Smooth muscle cell of bladder (primary cell): ENCODE measurements around the gene RPL19. TPM values are rescaled to one million over a fixed set of nuclear protein-coding genes. Genes with fewer than 3 reads are reported as not detected.

Experiments
- total RNA-seq: library from RNA; depleted of rRNA; stranded (reverse); fragments of >200 nt; gene quantifications from 2 replicates; pipeline ENCODE4 v1.2.3, GENCODE V29; 2014

The RPL19 gene
- total RNA-seq: 2,335 and 2,658 TPM in 2 replicates

DNA sequence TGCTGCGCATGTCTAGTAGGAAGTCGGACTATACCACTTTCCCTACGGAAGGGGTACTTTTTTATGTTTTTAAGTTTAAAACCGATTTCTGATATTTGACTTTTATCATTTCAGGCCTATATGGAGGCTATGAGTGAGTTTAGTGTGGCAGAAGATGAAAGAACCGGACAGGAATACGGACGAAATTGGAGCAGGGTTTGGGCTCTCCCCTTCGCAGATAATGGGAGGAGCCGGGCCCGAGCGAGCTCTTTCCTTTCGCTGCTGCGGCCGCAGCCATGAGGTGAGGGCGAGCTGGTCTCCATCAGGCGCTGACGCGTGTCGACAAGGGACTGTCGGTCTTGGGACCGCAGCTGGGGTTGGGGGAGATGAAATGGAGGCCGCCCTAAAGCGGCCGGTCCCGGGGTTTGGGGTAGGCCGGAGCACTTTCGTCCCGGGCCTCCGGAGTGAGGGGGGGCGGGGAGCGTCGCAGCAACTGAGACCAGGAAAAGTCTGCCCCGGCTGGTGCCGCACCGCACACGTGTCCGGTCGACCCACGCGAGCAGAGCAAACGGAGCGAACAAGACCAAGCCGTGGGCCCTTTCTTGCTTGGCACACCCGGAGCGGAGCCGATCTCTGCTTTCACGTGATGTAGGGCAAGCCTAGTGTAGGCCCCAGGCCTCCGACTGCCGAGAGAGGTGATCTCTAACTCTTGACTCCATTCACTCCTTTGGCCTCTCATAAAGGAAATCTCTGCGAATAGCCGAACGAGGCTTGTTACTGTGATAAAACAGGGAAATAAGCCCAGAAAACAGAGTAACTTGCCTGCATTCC is at the start of gene RPL19:
TSS of gene RPL19 (plus strand) at position 214 of the 810 bp plus-strand sequence. CDS start at position 276, 62 bp downstream.

DNA sequence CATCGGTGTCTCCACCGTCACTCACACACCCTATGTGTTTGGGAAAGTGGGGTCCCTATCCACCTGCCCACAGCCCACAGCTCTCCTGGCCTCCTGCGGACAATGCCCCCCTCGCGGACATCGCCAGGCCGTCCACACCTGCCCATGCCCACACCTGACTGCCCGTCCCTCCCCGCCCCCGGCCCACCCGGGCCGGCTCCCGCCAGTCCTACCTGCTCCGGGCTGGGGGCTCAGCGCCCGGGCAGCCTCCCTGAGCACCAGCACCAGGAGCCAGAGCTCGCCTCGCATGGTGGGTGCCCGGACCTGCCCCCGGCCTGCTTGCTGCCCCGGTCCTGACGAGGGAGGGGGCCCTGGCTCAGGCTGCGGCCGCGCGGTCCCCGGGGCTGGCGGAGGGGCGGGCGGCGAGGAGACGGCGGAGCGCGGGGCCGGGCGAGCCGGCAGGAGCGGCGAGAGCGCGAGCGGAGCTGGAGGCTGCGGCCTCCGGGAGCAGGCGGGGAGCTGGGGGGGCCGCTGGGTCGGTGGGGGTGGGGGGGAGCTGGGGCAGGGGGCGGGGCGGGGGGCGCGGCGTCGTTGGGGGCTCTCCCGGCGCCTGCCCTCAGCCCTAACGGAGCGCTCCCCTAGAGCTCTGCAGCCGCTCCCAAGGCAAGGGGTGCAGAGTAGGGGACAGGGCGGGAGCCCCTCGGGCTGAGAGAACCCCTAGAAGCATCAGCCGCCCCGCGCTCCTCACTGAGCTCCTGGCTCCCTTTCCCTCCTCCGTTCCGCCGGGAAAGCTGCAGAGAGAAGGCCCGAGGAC is 48.7 kb upstream of the RPL19 start, which contains the start of gene PLXDC1:
TSS of gene PLXDC1 (minus strand) at position 488 of the 793 bp plus-strand sequence. CDS start at position 288, 200 bp downstream.

DNA sequence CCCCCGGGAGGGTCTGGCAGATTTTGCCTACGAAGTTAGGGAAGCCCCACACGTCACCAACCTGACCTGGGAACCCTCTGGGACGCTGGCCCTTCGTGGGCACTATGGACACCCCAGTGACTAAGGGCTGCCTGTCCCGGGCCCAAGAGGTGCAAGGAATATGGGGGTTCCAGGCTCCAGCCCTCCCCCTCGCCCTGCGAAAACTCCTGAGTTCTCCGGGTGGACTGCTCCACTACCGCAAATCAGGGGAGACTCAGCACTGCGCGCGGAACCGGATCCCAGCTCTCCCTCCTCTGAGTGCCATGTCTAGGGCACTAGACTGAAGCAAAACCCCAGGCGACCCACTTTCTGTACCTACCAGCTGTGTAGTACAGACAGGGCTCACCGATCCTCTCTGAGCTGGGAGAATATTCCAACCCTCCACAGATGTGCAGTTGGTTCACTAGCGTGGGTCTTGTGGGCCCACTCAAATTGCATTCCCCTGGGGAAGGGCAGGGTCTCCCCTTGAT is 34.2 kb upstream of the RPL19 start, which contains the start of gene ARL5C:
TSS of gene ARL5C (minus strand) at position 321 of the 509 bp plus-strand sequence. CDS start 401 bp downstream, outside the sequence.

DNA sequence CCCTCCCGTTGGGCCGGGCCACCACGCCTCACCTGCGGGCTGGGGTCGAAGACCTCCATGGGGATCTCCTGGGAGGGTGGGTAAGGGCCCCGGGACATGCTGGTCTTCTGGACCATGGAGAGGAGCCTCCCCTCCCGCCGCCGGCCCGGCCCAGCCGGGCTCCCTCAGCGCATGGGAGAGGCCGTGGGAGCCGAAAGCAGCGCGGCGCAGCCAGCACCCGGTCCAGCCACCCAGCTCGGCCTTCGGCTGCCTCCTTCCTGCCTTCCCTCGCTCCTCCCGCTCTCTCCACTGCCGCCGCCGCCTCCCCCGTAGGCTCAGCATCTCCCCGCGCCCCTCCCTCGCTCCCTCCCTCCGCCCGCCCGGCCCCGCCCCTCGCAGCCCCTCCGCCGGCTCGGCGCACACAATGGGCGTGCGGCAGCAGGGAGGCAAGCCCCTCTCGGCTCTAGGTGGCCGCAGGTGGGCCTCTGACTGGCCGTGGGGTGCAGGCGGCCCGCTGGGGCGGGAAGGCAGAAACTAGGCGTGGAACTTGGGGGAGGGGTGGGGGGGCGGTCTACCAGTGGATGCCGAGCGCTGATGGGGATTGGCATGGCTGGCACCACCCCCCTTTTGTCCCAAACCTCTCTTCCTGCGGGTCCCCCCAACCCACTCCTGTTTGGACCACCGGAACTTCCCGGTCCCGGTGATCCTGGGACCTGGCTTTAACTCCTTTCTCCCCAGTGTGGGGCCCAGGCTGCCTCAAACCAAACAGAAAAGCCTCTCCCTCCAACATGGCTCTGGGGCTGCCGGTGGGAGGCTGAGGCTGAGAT is 2.5 kb upstream of the RPL19 start, which contains the start of gene CACNB1:
TSS of gene CACNB1 (minus strand) at position 290 of the 806 bp plus-strand sequence. CDS start at position 116, 174 bp downstream.

GRCh38 chr17:39225308-39225958 is 25.4 kb downstream of the RPL19 start, which contains the start of gene STAC2:
TSS of gene STAC2 (minus strand) at chr17:39225945. CDS start at chr17:39225502, 443 bp downstream.

Other genes starting within 250 kb of the RPL19 start
- under 0.01 TPM in 1 of 2 replicates, not detected in the other for gene FBXO47, start 232.9 kb upstream of the RPL19 start, total RNA-seq
- 0.28 and 0.83 TPM in 2 replicates for gene PLXDC1, start 48.6 kb upstream of the RPL19 start, total RNA-seq
- gene ARL5C, start 34.1 kb upstream of the RPL19 start, total RNA-seq: not detected in 2 replicates
- gene CACNB1, start 2.6 kb upstream of the RPL19 start, total RNA-seq: 3.6 and 5.3 TPM in 2 replicates
- not detected in 2 replicates for gene STAC2, start 25.7 kb downstream of the RPL19 start, total RNA-seq
- gene FBXL20, start 201.3 kb downstream of the RPL19 start, total RNA-seq: 10.7 and 12.6 TPM in 2 replicates